Trophoblast cell (in vitro differentiated cells and primary cell): ENCODE measurements around the gene NPFFR2.
A peak's percentile ranks its signal among the peaks of the same experiment; 100 is the strongest.
"Not testable (repeated sequence)": the region's sequence is repeated elsewhere in the genome, so short reads cannot be mapped to it uniquely, and the experiment has no call there.

ENCODE experiments used
- DNase-seq, 2 donors: peaks; one replicate each; pipeline ENCODE4 v3.0.0-alpha.2; 2016
- H2AFZ ChIP-seq: 2 replicates; pipeline ENCODE4 v1.6.1; 2013; ENCODE audit warnings: low read length, moderate library complexity, mild to moderate bottlenecking; ENCODE audit not compliant: insufficient read depth, poor library complexity
- H2AK5ac ChIP-seq: 2 replicates; pipeline ENCODE4 v1.6.1; 2013; ENCODE audit warnings: mild to moderate bottlenecking, low read length
- H2BK120ac ChIP-seq: 2 replicates; pipeline ENCODE4 v1.6.1; 2013; ENCODE audit warnings: low read length, mild to moderate bottlenecking, moderate library complexity; ENCODE audit not compliant: insufficient read depth, poor library complexity
- H2BK12ac ChIP-seq: 2 replicates; pipeline ENCODE4 v1.6.1; 2013; ENCODE audit warnings: mild to moderate bottlenecking, low read length, moderate library complexity
- H2BK5ac ChIP-seq: 2 replicates; pipeline ENCODE4 v1.6.1; 2013; ENCODE audit warnings: low read length, low read depth, moderate library complexity, mild to moderate bottlenecking; ENCODE audit not compliant: poor library complexity
- H3K14ac ChIP-seq: 2 replicates; pipeline ENCODE4 v1.6.1; 2013; ENCODE audit warnings: mild to moderate bottlenecking, low read length
- H3K18ac ChIP-seq: 2 replicates; pipeline ENCODE4 v1.6.1; 2013; ENCODE audit warnings: mild to moderate bottlenecking, low read length
- H3K23ac ChIP-seq: 2 replicates; pipeline ENCODE4 v1.6.1; 2013; ENCODE audit warnings: low read length
- H3K27ac ChIP-seq: 2 replicates; pipeline ENCODE4 v1.5.1; 2013; ENCODE audit warnings: low read depth, mild to moderate bottlenecking, inconsistent platforms, low read length, moderate library complexity
- H3K27me3 ChIP-seq: 2 replicates; pipeline ENCODE4 v1.6.1; 2013; ENCODE audit warnings: inconsistent platforms, mild to moderate bottlenecking, low read length, moderate library complexity; ENCODE audit not compliant: insufficient read depth
- H3K36me3 ChIP-seq, 2 experiments: 1 replicate in 1 of 2; 2 replicates in 1 of 2; pipeline ENCODE4 v1.6.1; 2013; ENCODE audit warnings: low read length in 2 of 2, mild to moderate bottlenecking in 2 of 2, moderate library complexity in 1 of 2; ENCODE audit not compliant: insufficient read depth in 2 of 2, control insufficient read depth in 1 of 2
- H3K4ac ChIP-seq: 2 replicates; pipeline ENCODE4 v1.6.1; 2013; ENCODE audit warnings: low read depth, mild to moderate bottlenecking, low read length, moderate library complexity
- H3K4me1 ChIP-seq, 2 experiments: 1 replicate in 1 of 2; 2 replicates in 1 of 2; pipeline ENCODE4 v1.6.1; 2013; ENCODE audit warnings: low read length in 2 of 2, mild to moderate bottlenecking in 2 of 2, moderate library complexity in 1 of 2; ENCODE audit not compliant: insufficient read depth in 2 of 2, control insufficient read depth in 1 of 2
- H3K4me2 ChIP-seq: 2 replicates; pipeline ENCODE4 v1.6.1; 2013; ENCODE audit warnings: inconsistent platforms, mild to moderate bottlenecking, low read length, moderate library complexity
- H3K4me3 ChIP-seq: 2 replicates; pipeline ENCODE4 v1.5.1; 2013; ENCODE audit warnings: mild to moderate bottlenecking, low read depth, low read length, inconsistent platforms
- H3K79me1 ChIP-seq: one replicate; pipeline ENCODE4 v1.6.1; 2013; ENCODE audit warnings: low read length
- H3K79me2 ChIP-seq: 2 replicates; pipeline ENCODE4 v1.6.1; 2013; ENCODE audit warnings: low read length, mild to moderate bottlenecking; ENCODE audit not compliant: control insufficient read depth, insufficient read depth, poor library complexity
- H3K9ac ChIP-seq: 2 replicates; pipeline ENCODE4 v1.6.1; 2013; ENCODE audit warnings: mild to moderate bottlenecking, low read length
- H3K9me3 ChIP-seq: 2 replicates; pipeline ENCODE4 v1.6.1; 2013; ENCODE audit warnings: low read depth, mild to moderate bottlenecking, control low read depth, inconsistent platforms, low read length; ENCODE audit not compliant: insufficient read depth
- H4K12ac ChIP-seq: 2 replicates; pipeline ENCODE4 v1.6.1; 2013; ENCODE audit warnings: low read depth, mild to moderate bottlenecking, low read length, moderate library complexity
- H4K8ac ChIP-seq: 2 replicates; pipeline ENCODE4 v1.6.1; 2013; ENCODE audit warnings: low read depth, mild to moderate bottlenecking, low read length, moderate library complexity
- H4K91ac ChIP-seq: one replicate; pipeline ENCODE4 v1.6.1; 2013; ENCODE audit warnings: low read depth, mild to moderate bottlenecking, low read length, moderate library complexity
- WGBS: extraction: QIAGEN DNeasy Blood & Tissue Kit; methylation state at CpG from one replicate; pipeline ENCODE4 v1.1.7; 2013; ENCODE audit warnings: missing lambda C conversion rate; ENCODE audit not compliant: insufficient read length, insufficient coverage; ENCODE audit errors: extremely low coverage; 5-methylcytosine and 5-hydroxymethylcytosine counted together

NPFFR2 gene

GRCh38 chr4:72076562-72076961 lies 44.8 kb downstream of the NPFFR2 start:
- Histone ChIP-seq H3K9me3 (no peaks in the 10 kb centered on the region), H3K36me3 (no peaks in the 10 kb centered on the region), H3K27me3 (no peaks in the 10 kb centered on the region), H3K14ac (no peak overlapping the region), H2AFZ (no peak overlapping the region), H3K4me2 (no peak overlapping the region), H3K23ac (no peak overlapping the region), H3K4me1 (peaks cover 0 to 2% of the 10 kb centered on the region in 2 experiments), H4K8ac (no peak overlapping the region), H2BK12ac (no peak overlapping the region), H3K4me3 (no peak overlapping the region), H2AK5ac (no peak overlapping the region), H3K27ac (no peak overlapping the region), H3K79me1 (no peaks in the 10 kb centered on the region), H3K9ac (no peak overlapping the region), H3K4ac (no peak overlapping the region), H3K18ac (no peak overlapping the region), H4K91ac (no peak overlapping the region), H4K12ac (no peak overlapping the region), H2BK5ac (no peak overlapping the region), H3K79me2 (no peaks in the 10 kb centered on the region), H2BK120ac (no peak overlapping the region)
- DNase-seq = peak; percentile 44 to 63

GRCh38 chr4:72077346-72077745 lies 45.5 kb downstream of the NPFFR2 start:
- Histone ChIP-seq H3K79me2 (no peaks in the 10 kb centered on the region), H4K91ac (no peak overlapping the region), H4K8ac (no peak overlapping the region), H3K36me3 (no peaks in the 10 kb centered on the region), H2AK5ac (no peak overlapping the region), H3K4me1 (peaks cover 0 to 2% of the 10 kb centered on the region in 2 experiments), H3K14ac (no peak overlapping the region), H2AFZ (no peak overlapping the region), H3K4me3 (no peak overlapping the region), H3K9ac (no peak overlapping the region), H3K4ac (no peak overlapping the region), H3K79me1 (no peaks in the 10 kb centered on the region), H3K18ac (no peak overlapping the region), H2BK120ac (no peak overlapping the region), H3K27me3 (no peaks in the 10 kb centered on the region), H2BK5ac (no peak overlapping the region), H2BK12ac (no peak overlapping the region), H3K23ac (no peak overlapping the region), H3K4me2 (no peak overlapping the region), H3K27ac (no peak overlapping the region), H3K9me3 (no peaks in the 10 kb centered on the region), H4K12ac (no peak overlapping the region)
- WGBS = no CpG with 5 or more reads among the region's 2 CpGs
- no peak for DNase-seq

DNA sequence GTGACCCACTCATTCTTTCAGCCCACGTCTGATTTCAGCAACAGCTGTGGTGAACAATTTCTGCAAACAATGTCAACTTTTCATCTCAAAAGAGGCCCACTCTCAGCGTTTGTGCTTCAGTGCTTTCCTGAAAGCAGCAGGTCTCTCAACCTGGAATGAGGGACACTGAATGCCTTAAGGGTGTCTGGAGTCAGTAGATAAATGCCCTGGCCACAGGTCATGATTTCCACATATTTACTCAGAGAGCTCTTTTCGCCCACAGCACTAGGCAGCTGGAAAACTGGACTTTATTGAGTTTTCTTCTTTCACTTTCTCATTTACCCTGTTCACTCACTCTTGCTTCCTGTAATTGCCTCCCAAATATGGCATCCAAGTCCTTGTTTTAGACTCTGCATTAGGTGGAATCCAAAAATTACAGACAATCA lies 52.8 kb downstream of the NPFFR2 start:
- H3K14ac ChIP-seq = no peak overlapping the region
- no peak overlapping the region for H3K18ac ChIP-seq

GRCh38 chr4:72090606-72091005 lies 58.8 kb downstream of the NPFFR2 start:
- H3K9ac ChIP-seq, H3K36me3 ChIP-seq, H4K91ac ChIP-seq, H3K79me2 ChIP-seq, H2AK5ac ChIP-seq, H3K4me1 ChIP-seq, H3K27ac ChIP-seq, H2AFZ ChIP-seq, H4K8ac ChIP-seq, H2BK12ac ChIP-seq, DNase-seq, H3K23ac ChIP-seq, H3K27me3 ChIP-seq, H3K4me2 ChIP-seq, H4K12ac ChIP-seq, H3K14ac ChIP-seq, H3K79me1 ChIP-seq, H2BK5ac ChIP-seq, H2BK120ac ChIP-seq, H3K4ac ChIP-seq, H3K18ac ChIP-seq, H3K9me3 ChIP-seq, H3K4me3 ChIP-seq: not testable (repeated sequence)
- no CpG with 5 or more reads among the region's 2 CpGs for WGBS

More for the DNA sequence above, 52.8 kb downstream of the NPFFR2 start:
- no peaks in the 10 kb centered on the region for H3K27me3 ChIP-seq
- no peaks in the 10 kb centered on the region for H3K36me3 ChIP-seq
- H2BK5ac ChIP-seq = no peak overlapping the region
- H3K79me1 ChIP-seq = no peaks in the 10 kb centered on the region
- H2BK12ac ChIP-seq = no peak overlapping the region
- no peak overlapping the region for H3K23ac ChIP-seq
- no peak overlapping the region for H4K12ac ChIP-seq
- H3K4me1 ChIP-seq = no peaks in the 10 kb centered on the region
- peak; percentile 22 to 39 for DNase-seq
- no peak overlapping the region for H3K4ac ChIP-seq
- no peaks in the 10 kb centered on the region for H3K79me2 ChIP-seq
- no peak overlapping the region for H3K4me3 ChIP-seq
- H3K27ac ChIP-seq = no peak overlapping the region
- no peak overlapping the region for H3K9ac ChIP-seq
- H2BK120ac ChIP-seq = no peak overlapping the region
- no peak overlapping the region for H4K91ac ChIP-seq
- no peak overlapping the region for H3K4me2 ChIP-seq
- H3K9me3 ChIP-seq = no peaks in the 10 kb centered on the region
- H2AFZ ChIP-seq = no peak overlapping the region
- WGBS = no CpG with 5 or more reads among the region's 3 CpGs
- H2AK5ac ChIP-seq = no peak overlapping the region
- no peak overlapping the region for H4K8ac ChIP-seq
